Measurements from ENCODE around the gene MEIS3.

Gene MEIS3

DNA sequence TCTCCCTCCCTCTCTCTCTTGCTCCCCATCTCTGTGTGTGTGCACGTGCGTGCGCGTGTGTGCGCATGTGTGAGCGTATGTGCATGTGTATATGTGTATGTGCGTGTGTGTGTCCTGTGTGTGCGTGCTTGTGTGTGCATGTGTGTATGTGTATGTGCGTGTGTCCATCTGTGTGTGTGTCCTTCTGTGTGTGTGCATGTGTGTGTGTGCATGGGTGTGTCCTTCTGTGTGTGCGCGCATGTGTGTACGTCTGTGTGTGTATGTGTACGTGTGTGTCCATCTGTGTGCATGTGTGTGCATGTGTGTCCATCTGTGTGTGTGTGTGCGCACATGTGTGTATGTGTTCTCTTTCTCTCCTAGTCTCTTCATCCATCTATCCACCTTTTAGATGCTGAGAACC lies 40.1 kb upstream of the MEIS3 start:
- no peak overlapping the region for H3K4me3 ChIP-seq (ENCODE audit: low read depth, low read length)
- POLR2A ChIA-PET = no interaction called here
- no peaks in the 10 kb centered on the region for H3K4me1 ChIP-seq (ENCODE audit: control insufficient read depth, insufficient read depth, low read length)
- CTCF ChIA-PET = interaction anchor here (0.7 to 1.1 kb wide), 2 partner anchors 184 to 250 kb away, joined by 3 to 4 read pairs; no protein-coding TSS in a partner anchor
- no peaks in the 10 kb centered on the region for H3K9me3 ChIP-seq (ENCODE audit: control insufficient read depth, insufficient read depth, low read depth, low read length)
- TF ChIP-seq ZNF555 (tag by site-specific recombination; conservative IDR thresholded peaks at IDR 0.05) (no peak), ZNF658 (tag by site-specific recombination; IDR thresholded peaks at IDR 0.05) (peak; percentile 30; the same call in 1 of the 2 replicates), GLI4 (tag by site-specific recombination; IDR thresholded peaks at IDR 0.05) (peak; percentile 68; the same call in 1 of the 2 replicates), KLF9 (tag by site-specific recombination; IDR thresholded peaks at IDR 0.05; ENCODE audit: low read depth) (0 out of 2 replicates have a peak, but pooled peaks have one; percentile 19)
- TF ChIP-seq, protein P1, sequence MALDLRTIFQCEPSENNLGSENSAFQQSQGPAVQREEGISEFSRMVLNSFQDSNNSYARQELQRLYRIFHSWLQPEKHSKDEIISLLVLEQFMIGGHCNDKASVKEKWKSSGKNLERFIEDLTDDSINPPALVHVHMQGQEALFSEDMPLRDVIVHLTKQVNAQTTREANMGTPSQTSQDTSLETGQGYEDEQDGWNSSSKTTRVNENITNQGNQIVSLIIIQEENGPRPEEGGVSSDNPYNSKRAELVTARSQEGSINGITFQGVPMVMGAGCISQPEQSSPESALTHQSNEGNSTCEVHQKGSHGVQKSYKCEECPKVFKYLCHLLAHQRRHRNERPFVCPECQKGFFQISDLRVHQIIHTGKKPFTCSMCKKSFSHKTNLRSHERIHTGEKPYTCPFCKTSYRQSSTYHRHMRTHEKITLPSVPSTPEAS (tag by site-specific recombination; IDR thresholded peaks at IDR 0.05) = peak; percentile 100
- TF ChIP-seq, protein P2, sequence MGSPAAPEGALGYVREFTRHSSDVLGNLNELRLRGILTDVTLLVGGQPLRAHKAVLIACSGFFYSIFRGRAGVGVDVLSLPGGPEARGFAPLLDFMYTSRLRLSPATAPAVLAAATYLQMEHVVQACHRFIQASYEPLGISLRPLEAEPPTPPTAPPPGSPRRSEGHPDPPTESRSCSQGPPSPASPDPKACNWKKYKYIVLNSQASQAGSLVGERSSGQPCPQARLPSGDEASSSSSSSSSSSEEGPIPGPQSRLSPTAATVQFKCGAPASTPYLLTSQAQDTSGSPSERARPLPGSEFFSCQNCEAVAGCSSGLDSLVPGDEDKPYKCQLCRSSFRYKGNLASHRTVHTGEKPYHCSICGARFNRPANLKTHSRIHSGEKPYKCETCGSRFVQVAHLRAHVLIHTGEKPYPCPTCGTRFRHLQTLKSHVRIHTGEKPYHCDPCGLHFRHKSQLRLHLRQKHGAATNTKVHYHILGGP (tag by site-specific recombination; IDR thresholded peaks at IDR 0.05) = peak; percentile 23; the same call in 1 of the 2 replicates
- H3K36me3 ChIP-seq (ENCODE audit: control insufficient read depth in 2 of 2, insufficient read depth in 1 of 2, low read length in 2 of 2) = no peaks in the 10 kb centered on the region
- H3K27ac ChIP-seq (ENCODE audit: extremely low read depth, low read depth, low read length) = no peak overlapping the region

DNA sequence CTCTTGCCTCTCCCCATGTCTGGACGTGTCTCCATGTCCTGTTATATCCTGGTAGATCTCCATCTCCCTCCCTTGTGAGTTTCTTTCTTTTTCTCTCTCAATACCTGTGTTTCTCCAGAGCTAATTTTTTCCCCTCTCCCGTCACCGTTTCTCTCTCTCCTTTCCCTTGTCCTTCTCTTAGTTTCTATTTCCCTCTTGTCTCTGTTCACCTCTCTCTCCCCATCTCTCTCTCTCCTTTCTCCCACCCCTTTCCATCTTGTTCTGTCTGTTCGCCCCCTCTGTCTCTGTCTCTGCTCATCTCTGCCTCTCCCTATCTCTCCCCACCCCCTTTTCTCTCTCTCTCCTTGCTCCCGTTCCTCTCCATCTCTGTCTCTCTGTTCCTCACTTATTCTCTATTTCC lies 39.3 kb upstream of the MEIS3 start:
- CTCF ChIA-PET = interaction anchor here (0.7 to 1.1 kb wide), 2 partner anchors 183 to 251 kb away, joined by 3 to 4 read pairs; no protein-coding TSS in a partner anchor
- TF ChIP-seq ZNF785 (tag by site-specific recombination; IDR thresholded peaks at IDR 0.05) (no peak), ZBTB20 (tag by site-specific recombination; IDR thresholded peaks at IDR 0.05) (0 out of 2 replicates have a peak, but pooled peaks have one; percentile 2), PRDM1 (tag by site-specific recombination; IDR thresholded peaks at IDR 0.05) (peak; percentile 97), ZNF274 (IDR thresholded peaks at IDR 0.05; ENCODE audit: low read length) (no peak), ZNF274 (tag by site-specific recombination; IDR thresholded peaks at IDR 0.05; ENCODE audit: borderline replicate concordance) (no peak), ZNF2 (tag by site-specific recombination; IDR thresholded peaks at IDR 0.05) (no peak), HOXC10 (CRISPR knock-in tag; IDR thresholded peaks at IDR 0.05) (no peak), ZNF623 (tag by site-specific recombination; IDR thresholded peaks at IDR 0.05) (no peak), ZNF610 (tag by site-specific recombination; IDR thresholded peaks at IDR 0.05; ENCODE audit: borderline replicate concordance) (no peak), ZNF394 (tag by site-specific recombination; IDR thresholded peaks at IDR 0.05; ENCODE audit: borderline replicate concordance) (no peak), ZNF629 (tag by site-specific recombination; IDR thresholded peaks at IDR 0.05) (no peak), ZNF777 (tag by site-specific recombination; IDR thresholded peaks at IDR 0.05; ENCODE audit: borderline replicate concordance) (no peak), ZNF473 (tag by site-specific recombination; IDR thresholded peaks at IDR 0.05) (no peak), ZNF248 (tag by site-specific recombination; IDR thresholded peaks at IDR 0.05) (no peak), MEIS1 (CRISPR knock-in tag; IDR thresholded peaks at IDR 0.05; ENCODE audit: borderline replicate concordance) (no peak), ZNF175 (tag by site-specific recombination; IDR thresholded peaks at IDR 0.05) (no peak), ZNF138 (tag by site-specific recombination; IDR thresholded peaks at IDR 0.05; ENCODE audit: borderline replicate concordance) (no peak), ZNF292 (tag by site-specific recombination; IDR thresholded peaks at IDR 0.05; ENCODE audit: borderline replicate concordance, low read depth) (no peak), ZNF335 (tag by site-specific recombination; conservative IDR thresholded peaks at IDR 0.05) (no peak), ZNF311 (tag by site-specific recombination; IDR thresholded peaks at IDR 0.05; ENCODE audit: borderline replicate concordance) (0 out of 2 replicates have a peak, but pooled peaks have one; percentile 19), ZNF596 (tag by site-specific recombination; IDR thresholded peaks at IDR 0.05) (peak; percentile 48; the same call in 1 of the 2 replicates), ZNF660 (tag by site-specific recombination; IDR thresholded peaks at IDR 0.05) (no peak), ZNF404 (tag by site-specific recombination; IDR thresholded peaks at IDR 0.05) (no peak), ZNF76 (tag by site-specific recombination; IDR thresholded peaks at IDR 0.05; ENCODE audit: borderline replicate concordance, low read depth) (no peak), ZBTB7A (tag by site-specific recombination; IDR thresholded peaks at IDR 0.05; ENCODE audit: low read depth) (no peak)
- TF ChIP-seq, protein P3, sequence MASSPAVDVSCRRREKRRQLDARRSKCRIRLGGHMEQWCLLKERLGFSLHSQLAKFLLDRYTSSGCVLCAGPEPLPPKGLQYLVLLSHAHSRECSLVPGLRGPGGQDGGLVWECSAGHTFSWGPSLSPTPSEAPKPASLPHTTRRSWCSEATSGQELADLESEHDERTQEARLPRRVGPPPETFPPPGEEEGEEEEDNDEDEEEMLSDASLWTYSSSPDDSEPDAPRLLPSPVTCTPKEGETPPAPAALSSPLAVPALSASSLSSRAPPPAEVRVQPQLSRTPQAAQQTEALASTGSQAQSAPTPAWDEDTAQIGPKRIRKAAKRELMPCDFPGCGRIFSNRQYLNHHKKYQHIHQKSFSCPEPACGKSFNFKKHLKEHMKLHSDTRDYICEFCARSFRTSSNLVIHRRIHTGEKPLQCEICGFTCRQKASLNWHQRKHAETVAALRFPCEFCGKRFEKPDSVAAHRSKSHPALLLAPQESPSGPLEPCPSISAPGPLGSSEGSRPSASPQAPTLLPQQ (tag by site-specific recombination; IDR thresholded peaks at IDR 0.05) = no peak
- TF ChIP-seq, protein P4, sequence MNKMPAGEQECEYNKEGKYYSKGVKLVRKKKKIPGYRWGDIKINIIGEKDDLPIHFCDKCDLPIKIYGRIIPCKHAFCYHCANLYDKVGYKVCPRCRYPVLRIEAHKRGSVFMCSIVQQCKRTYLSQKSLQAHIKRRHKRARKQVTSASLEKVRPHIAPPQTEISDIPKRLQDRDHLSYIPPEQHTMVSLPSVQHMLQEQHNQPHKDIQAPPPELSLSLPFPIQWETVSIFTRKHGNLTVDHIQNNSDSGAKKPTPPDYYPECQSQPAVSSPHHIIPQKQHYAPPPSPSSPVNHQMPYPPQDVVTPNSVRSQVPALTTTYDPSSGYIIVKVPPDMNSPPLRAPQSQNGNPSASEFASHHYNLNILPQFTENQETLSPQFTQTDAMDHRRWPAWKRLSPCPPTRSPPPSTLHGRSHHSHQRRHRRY (tag by site-specific recombination; IDR thresholded peaks at IDR 0.05) = no peak

More for the DNA sequence above, 39.3 kb upstream of the MEIS3 start:
- no peaks in the 10 kb centered on the region for H3K36me3 ChIP-seq (ENCODE audit: control insufficient read depth in 2 of 2, insufficient read depth in 1 of 2, low read length in 2 of 2)
- no peaks in the 10 kb centered on the region for H3K9me3 ChIP-seq (ENCODE audit: control insufficient read depth, insufficient read depth, low read depth, low read length)
- POLR2A ChIA-PET = no interaction called here
- H3K4me3 ChIP-seq (ENCODE audit: low read depth, low read length) = no peak overlapping the region
- H3K4me1 ChIP-seq (ENCODE audit: control insufficient read depth, insufficient read depth, low read length) = no peaks in the 10 kb centered on the region
- H3K27ac ChIP-seq (ENCODE audit: extremely low read depth, low read depth, low read length) = no peak overlapping the region

All from HEK293 (cell line).